Head of caudate nucleus (tissue), 42 donors: ENCODE measurements around the gene SLC45A1.
A peak's percentile ranks its signal among the peaks of the same experiment; 100 is the strongest.
"Not testable (repeated sequence)": the region's sequence is repeated elsewhere in the genome, so short reads cannot be mapped to it uniquely, and the experiment has no call there.

Source experiments
- DNase-seq, 42 donors: peaks; one replicate each; pipeline versions ENCODE4 v3.0.0 to v3.0.0-alpha.2; 2020 to 2021; ENCODE audit warnings: mixed read lengths in 7 of 42
- intact Hi-C: fragments of 100-400 bp; cut with DNase I; formaldehyde crosslinking; loops from one replicate; pipeline ENCODE4 v1.15.0; 2022

Gene SLC45A1

GRCh38 chr1:8374812-8375211 lies 56.9 kb downstream of the SLC45A1 start:
- intact Hi-C loops: no loop called here

GRCh38 chr1:8376358-8376840 lies 58.5 kb downstream of the SLC45A1 start:
- DNase-seq: no peak
- intact Hi-C loops: no loop called here

More at GRCh38 chr1:8374812-8375211, 56.9 kb downstream of the SLC45A1 start:
- peak in 1 of 42 donors; percentile 29 for DNase-seq

- intact Hi-C loops: no loop called here
- DNase-seq: no peak
These were observed 59.5 kb downstream of the SLC45A1 start for GRCh38 chr1:8377271-8377981.

DNA sequence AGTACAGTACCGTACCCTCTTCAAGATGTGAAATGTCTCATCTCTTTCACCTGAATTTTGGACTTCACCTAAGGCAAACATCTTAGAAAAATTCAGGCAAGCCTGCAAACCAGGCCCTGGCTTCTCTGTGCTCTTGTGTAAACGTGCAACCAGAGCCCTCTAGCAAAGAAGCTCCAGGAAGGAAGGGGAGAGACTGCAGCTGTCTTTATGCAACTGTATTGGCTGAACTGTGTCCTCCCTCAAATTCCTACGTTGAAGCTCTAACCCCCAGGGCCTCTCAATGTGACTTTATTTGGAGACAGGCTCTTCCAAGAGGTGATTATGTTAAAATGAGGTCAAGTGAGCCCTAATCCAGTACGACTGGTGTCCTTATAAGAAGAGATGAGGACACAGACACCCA lies 60.3 kb downstream of the SLC45A1 start:
- DNase-seq: no peak
- intact Hi-C loops: no loop called here

DNA sequence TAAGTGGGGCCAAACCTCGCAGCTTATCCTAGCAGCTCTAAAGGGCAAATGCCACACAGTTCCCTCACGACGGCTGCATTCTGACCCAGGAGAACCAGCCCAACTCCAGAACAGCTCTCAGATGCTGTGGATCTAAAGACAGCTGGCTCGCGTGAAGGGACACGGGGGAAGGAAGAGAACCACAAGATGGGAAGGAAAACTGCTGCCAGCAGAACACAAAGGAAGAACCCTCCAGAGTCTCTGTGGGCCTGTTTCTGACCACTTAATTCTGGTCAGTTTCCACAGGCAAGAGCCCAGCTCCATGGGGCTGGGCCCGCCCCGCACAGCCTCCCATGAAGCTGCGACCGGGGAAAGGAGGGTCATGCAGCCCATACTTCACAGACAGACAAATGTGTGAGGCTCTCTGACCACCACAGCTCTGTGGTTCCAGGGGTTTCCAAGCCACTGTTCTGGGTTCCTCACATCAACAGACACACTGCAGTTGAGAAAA lies 61.1 kb downstream of the SLC45A1 start:
- intact Hi-C loops: no loop called here
- no peak for DNase-seq

GRCh38 chr1:8379513-8380186 lies 61.7 kb downstream of the SLC45A1 start:
- DNase-seq: peak in 1 of 42 donors; percentile 27

DNA sequence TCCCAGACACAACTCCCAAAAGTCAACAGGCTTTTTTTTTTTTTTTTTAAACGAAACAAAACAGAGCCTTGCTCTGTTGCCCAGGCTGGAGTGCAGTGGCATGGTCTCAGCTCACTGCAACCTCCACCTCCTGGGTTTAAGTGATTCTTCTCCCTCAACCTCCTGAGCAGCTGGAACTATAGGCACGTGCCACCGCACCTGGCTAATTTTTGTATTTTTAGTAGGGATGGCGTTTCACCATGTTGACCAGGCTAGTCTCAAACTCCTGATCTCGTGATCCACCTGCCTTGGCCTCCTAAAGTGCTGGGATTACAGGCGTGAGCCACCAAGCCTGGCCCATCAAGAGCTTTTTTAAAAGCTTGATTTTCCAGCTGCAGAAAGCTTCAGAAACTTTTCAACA lies 62.4 kb downstream of the SLC45A1 start:
- DNase-seq, intact Hi-C loops: not testable (repeated sequence)

More at GRCh38 chr1:8379513-8380186, 61.7 kb downstream of the SLC45A1 start:
- intact Hi-C loops: no loop called here

DNA sequence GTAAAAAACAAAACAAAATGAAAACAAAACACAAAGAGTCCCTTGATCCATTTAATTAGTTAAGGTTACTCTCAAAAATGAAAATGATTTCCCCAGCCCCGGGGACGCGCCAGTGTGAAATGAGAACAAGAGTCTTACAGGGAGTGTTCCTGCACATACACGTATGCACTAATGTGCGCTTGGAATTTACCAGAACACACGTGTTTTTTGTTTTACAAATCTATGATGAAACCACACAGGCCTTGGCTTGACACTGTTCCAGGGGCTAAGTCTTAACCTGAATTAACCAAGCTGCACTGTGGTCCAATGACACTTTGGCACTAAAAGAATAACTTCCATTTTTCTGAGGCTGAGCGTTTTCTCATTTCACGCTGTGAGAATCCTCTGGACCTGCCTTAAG lies 63.7 kb downstream of the SLC45A1 start:
- DNase-seq: peak in 1 of 42 donors; percentile 14
- intact Hi-C loops: no loop called here

DNA sequence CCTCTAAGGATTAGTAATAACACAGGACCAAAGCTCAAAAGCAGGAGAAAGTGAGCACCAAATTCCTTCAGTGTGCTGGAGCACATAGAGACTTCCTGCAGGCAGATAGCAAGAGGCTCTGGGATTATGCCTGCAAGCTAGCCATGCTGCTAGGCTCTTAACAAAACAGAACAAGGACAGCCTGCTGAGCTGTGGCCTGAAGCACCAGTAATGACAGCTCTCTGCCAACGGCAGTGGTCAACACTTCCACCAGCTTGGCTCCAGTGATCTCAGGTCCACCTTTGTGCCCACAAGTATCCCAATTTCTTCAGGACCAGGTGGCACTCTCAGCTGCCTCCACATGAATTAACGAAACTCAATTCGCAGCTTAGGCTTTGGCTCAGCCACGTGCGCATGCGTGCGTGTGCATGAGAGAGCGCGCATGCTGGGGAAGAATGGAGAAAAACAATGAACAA lies 64.2 kb downstream of the SLC45A1 start:
- intact Hi-C loops: no loop called here
- DNase-seq: peak in 23 of 42 donors; percentile 18 to 81 (median 60)

GRCh38 chr1:8382608-8383505 lies 64.9 kb downstream of the SLC45A1 start:
- no peak for DNase-seq
- intact Hi-C loops: no loop called here

- DNase-seq: peak in 1 of 42 donors; percentile 19
- intact Hi-C loops: no loop called here
These were observed 66.2 kb downstream of the SLC45A1 start for GRCh38 chr1:8384088-8384487.

DNA sequence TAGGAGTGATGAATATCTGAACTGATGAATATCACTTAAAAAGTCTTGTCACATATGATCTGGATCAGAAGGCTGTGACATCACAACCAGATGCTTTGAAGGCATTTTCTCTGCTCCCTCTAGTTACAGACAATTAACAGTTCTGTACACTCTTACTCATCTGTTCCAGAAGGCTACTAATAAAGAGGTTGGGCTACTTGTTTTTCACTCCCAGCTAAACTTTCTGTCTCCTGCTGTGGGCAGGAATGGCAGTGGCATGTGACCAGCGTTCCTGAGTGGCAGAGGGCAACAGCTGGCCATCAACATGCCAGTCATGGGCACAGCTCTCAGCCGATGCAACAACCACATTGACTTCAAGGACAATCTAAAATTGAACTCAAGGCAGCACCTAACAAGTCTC lies 66.7 kb downstream of the SLC45A1 start:
- intact Hi-C loops: no loop called here
- peak in 23 of 42 donors; percentile 28 to 81 (median 55) for DNase-seq

- intact Hi-C loops: no loop called here
- peak in 1 of 42 donors; percentile 20 for DNase-seq
These were observed 68.3 kb downstream of the SLC45A1 start for GRCh38 chr1:8386247-8386646.

- intact Hi-C loops: no loop called here
These were observed 71.0 kb downstream of the SLC45A1 start for GRCh38 chr1:8388732-8389562.

DNA sequence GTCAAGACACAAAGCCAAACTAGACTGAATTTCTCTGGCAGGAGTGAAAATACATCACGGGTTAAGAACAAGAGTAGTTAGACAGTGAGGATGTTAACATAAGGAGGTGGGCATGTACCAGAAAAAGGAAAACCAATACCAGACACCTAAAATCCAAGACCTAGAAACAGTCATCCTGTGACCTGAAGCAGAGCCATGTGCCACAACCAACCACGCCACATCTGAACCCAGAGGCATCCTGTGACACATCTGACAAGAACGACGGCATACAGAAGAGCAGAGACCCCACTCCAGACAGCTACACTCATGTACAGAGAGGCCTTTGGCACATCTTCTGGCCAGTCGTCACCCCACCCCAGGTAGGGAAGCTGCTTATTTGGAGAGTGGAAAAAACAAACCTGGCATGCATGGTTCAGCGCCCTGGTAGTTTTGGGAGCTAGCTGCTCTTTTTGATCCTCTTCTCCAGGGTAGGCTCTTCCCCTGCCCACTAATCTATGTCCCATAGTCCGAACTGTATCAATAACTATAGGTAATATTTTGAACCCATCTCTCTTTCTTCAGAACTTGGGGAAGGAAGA lies 72.1 kb downstream of the SLC45A1 start:
- intact Hi-C loops: no loop called here

More at GRCh38 chr1:8388732-8389562, 71.0 kb downstream of the SLC45A1 start:
- peak in 1 of 42 donors; percentile 12 for DNase-seq

DNA sequence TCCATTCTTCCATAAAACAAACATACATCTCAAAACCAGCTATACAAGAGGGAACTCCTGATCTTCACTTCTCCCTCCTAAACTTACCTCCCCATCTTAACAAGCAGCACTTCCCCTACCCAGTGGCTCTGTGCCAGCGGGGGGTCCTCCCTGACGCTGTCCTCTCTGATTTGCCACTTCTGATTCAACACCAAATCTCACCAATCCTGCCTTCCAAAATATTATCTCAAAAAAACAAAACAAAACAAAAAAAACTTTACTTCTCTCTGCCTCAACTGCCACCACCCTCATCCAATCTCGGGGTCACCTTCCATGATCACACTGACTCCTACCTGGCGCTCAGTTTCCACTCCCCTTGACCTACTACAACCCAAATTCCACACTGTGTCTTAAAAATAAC lies 72.8 kb downstream of the SLC45A1 start:
- DNase-seq: no peak
- intact Hi-C loops: no loop called here

More for the DNA sequence above, 72.1 kb downstream of the SLC45A1 start:
- no peak for DNase-seq

DNA sequence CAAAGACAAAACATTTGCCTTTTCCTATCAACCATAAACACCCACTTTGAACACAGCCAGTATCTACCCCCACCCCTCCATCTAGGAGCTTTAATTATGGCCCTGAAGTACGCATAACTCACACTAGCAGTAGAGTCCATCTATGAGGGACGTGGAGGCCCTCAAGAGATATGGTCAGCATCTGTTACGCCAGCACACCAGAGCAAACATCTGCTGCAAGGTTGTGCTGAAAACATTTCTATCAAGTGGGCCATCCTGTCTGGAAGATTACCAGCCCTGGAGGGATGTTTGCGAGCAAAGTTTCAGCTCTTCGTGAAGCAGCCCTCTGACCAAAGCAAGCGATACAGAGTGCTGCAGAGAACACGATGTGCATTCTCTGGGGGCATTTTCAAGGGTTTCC lies 74.6 kb downstream of the SLC45A1 start:
- intact Hi-C loops: no loop called here
- peak in 1 of 42 donors; percentile 29 for DNase-seq
